HepG2 (cell line): Measurements from ENCODE around the gene GRIK3. TPM values are rescaled to one million over a fixed set of nuclear protein-coding genes. Genes with fewer than 3 reads are reported as not detected.

Source experiments
- ATAC-seq: fragments of 200-7000 bp; cut with Tn5 transposase; 3 replicates; pipeline ENCODE4 v1.9.1; 2020; ENCODE audit warnings: mild to moderate bottlenecking, moderate library complexity
- BruUV-seq: library from RNA; stranded (reverse); fragments of 400-500 nt; replicated peaks from 2 replicates; lab custom pipeline; 2021; lab: Mats Ljungman, UMichigan
- CTCF ChIA-PET: fragments of 300-600 bp; formaldehyde crosslinking; extraction: SDS; loops from one replicate; lab custom pipeline; 2021; ENCODE audit warnings: low total read pairs, inconsistent platforms, low intra/inter-chr PET ratio; lab: Yijun Ruan, JAX
- POLR2A ChIA-PET: fragments of 350-600 bp; sonication (Branson Sonifier 250); formaldehyde crosslinking; loops from one replicate; lab custom pipeline; 2020; ENCODE audit warnings: antibody characterized with exemption, inconsistent platforms; lab: Yijun Ruan, JAX
- DNase-seq: peaks from one replicate; pipeline ENCODE4 v3.0.0-alpha.2; 2015; ENCODE audit warnings: low spot score
- FAIRE-seq: peaks from 3 replicates; lab custom pipeline; 2011; peaks lifted over from hg19 to GRCh38; lab: Jason Lieb, UNC
- H2AFZ ChIP-seq: one replicate; pipeline ENCODE4 v1.6.1; 2011; ENCODE audit warnings: low read length, inconsistent platforms
- H3K27ac ChIP-seq: fragments of 300-600 bp; 3 replicates; pipeline ENCODE4 v1.8.0; 2011; ENCODE audit warnings: mixed run types, mild to moderate bottlenecking, mixed read lengths, low read length, inconsistent platforms; ENCODE audit not compliant: insufficient read depth; ENCODE audit errors: extremely low read length
- H3K27me3 ChIP-seq, 2 experiments: fragments of 200-600 bp in 1 of 2; 2 replicates in 1 of 2; 3 replicates in 1 of 2; pipeline versions ENCODE4 v1.6.0 to v1.8.0; 2011; ENCODE audit warnings: low read length in 2 of 2, mild to moderate bottlenecking in 2 of 2, moderate library complexity in 2 of 2, inconsistent platforms in 1 of 2; ENCODE audit not compliant: insufficient read depth in 2 of 2, control insufficient read depth in 1 of 2
- H3K36me3 ChIP-seq, 2 experiments: fragments of 200-600 bp in 1 of 2; replicated peaks in 1 of 2; 2 replicates in 1 of 2; 3 replicates in 1 of 2; pipeline versions ENCODE4 v1.5.1 to v1.8.0; 2011; ENCODE audit warnings: low read length in 2 of 2, inconsistent platforms in 1 of 2; ENCODE audit not compliant: insufficient read depth in 2 of 2, control insufficient read depth in 1 of 2
- H3K4me1 ChIP-seq: 2 replicates; pipeline ENCODE4 v1.5.1; 2012; ENCODE audit warnings: low read length, inconsistent platforms; ENCODE audit not compliant: insufficient read depth
- H3K4me2 ChIP-seq: 2 replicates; pipeline ENCODE4 v1.6.0; 2011; ENCODE audit warnings: low read depth, low read length, inconsistent platforms
- H3K4me3 ChIP-seq, 3 experiments: fragments of 200-600 bp in 1 of 3; sonication (generic), shearing (Covaris generic) in 1 of 3; replicated peaks in 1 of 3; 2 replicates each; pipeline ENCODE4 v1.5.1; 2011 to 2016; ENCODE audit warnings: low read length in 3 of 3, inconsistent platforms in 2 of 3, low read depth in 2 of 3, mild to moderate bottlenecking in 2 of 3, control low read depth in 1 of 3, mixed read lengths in 1 of 3; ENCODE audit not compliant: insufficient read depth in 1 of 3
- H3K79me2 ChIP-seq: one replicate; pipeline ENCODE4 v1.6.1; 2011; ENCODE audit warnings: low read length, inconsistent platforms; ENCODE audit not compliant: insufficient read depth
- H3K9ac ChIP-seq: 2 replicates; pipeline ENCODE4 v1.6.0; 2011; ENCODE audit warnings: mild to moderate bottlenecking, low read depth, low read length, inconsistent platforms; ENCODE audit not compliant: insufficient read depth
- H3K9me3 ChIP-seq: 2 replicates; pipeline ENCODE4 v1.5.1; 2012; ENCODE audit warnings: mild to moderate bottlenecking, low read length
- H4K20me1 ChIP-seq: 2 replicates; pipeline ENCODE4 v1.6.0; 2011; ENCODE audit warnings: inconsistent platforms, mild to moderate bottlenecking, low read length, moderate library complexity; ENCODE audit not compliant: insufficient read depth
- ATF7-NPFF ChIP-seq: sonication (generic); formaldehyde crosslinking; IDR thresholded peaks from 2 replicates; pipeline ENCODE4 v1.8.1; 2023; ENCODE audit warnings: mild to moderate bottlenecking, low read depth, missing genetic modification reagents, moderate library complexity
- HMG20A ChIP-seq: IDR thresholded peaks from 2 replicates; pipeline ENCODE4 v1.6.1; 2016; ENCODE audit warnings: borderline replicate concordance
- MBD4 ChIP-seq: IDR thresholded peaks from 2 replicates; pipeline ENCODE4 v1.6.1; 2012; ENCODE audit warnings: low read length, inconsistent platforms, borderline replicate concordance
- NKX3-1 ChIP-seq: sonication (generic); formaldehyde crosslinking; IDR thresholded peaks from 2 replicates; pipeline ENCODE4 v1.5.0; 2020; ENCODE audit warnings: missing genetic modification reagents
- POLR2A ChIP-seq, 2 experiments: IDR thresholded peaks; 2 replicates each; pipeline ENCODE4 v1.6.1; 2011; ENCODE audit warnings: low read depth in 2 of 2, low read length in 2 of 2, mild to moderate bottlenecking in 1 of 2, moderate library complexity in 1 of 2; ENCODE audit not compliant: insufficient read depth in 1 of 2
- ZNF17 ChIP-seq: sonication (generic); formaldehyde crosslinking; IDR thresholded peaks from 2 replicates; pipeline ENCODE4 v1.5.0; 2020; ENCODE audit warnings: mild to moderate bottlenecking, missing genetic modification reagents
- ZNF234 ChIP-seq: sonication (generic); formaldehyde crosslinking; conservative IDR thresholded peaks from 2 replicates; pipeline ENCODE4 v1.5.1; 2020; ENCODE audit warnings: mild to moderate bottlenecking, missing genetic modification reagents
- ZNF432 ChIP-seq: sonication (generic); formaldehyde crosslinking; IDR thresholded peaks from 2 replicates; pipeline ENCODE4 v1.5.0; 2020; ENCODE audit warnings: missing genetic modification reagents, mild to moderate bottlenecking, borderline replicate concordance
- ZNF674 ChIP-seq: sonication (generic); formaldehyde crosslinking; IDR thresholded peaks from 2 replicates; pipeline ENCODE4 v1.5.0; 2020; ENCODE audit warnings: low read depth, mild to moderate bottlenecking, missing genetic modification reagents
- ZNF703 ChIP-seq: sonication (generic); formaldehyde crosslinking; IDR thresholded peaks from 2 replicates; pipeline ENCODE4 v1.5.1; 2020; ENCODE audit warnings: missing genetic modification reagents, mild to moderate bottlenecking, moderate library complexity, borderline replicate concordance
- WGBS: methylation state at CpG from one replicate; pipeline ENCODE4 v1.1.6; 2017; ENCODE audit warnings: low lambda C conversion rate; 5-methylcytosine and 5-hydroxymethylcytosine counted together
- in situ Hi-C: cut with HindIII; loops from 2 replicates; pipeline ENCODE4 v1.10.0; 2017; ENCODE audit warnings: low pct_unique_long_range_greater_than_20kb; ENCODE audit not compliant: extremely low pct_ligation_motif_present
- intact Hi-C: fragments of 100-400 bp; cut with micrococcal nuclease; formaldehyde crosslinking; loops from one replicate; pipeline ENCODE4 v1.10.0; 2022; ENCODE audit not compliant: unreplicated experiment
- polyA plus RNA-seq, 8 experiments: library from polyadenylated mRNA; depleted of rRNA in 3 of 8; stranded (reverse) in 7 of 8; unstranded in 1 of 8; fragments of >200 nt; fragmentation: Illumina TruSeq in 4 of 8; extraction: Trizol in 4 of 8; gene quantifications; 2 replicates each; pipeline versions ENCODE4 v1.2.1 to v1.2.3, GENCODE V29; 2011 to 2016; ENCODE audit warnings: low read depth in 4 of 8, missing spikeins in 1 of 8, mixed read lengths in 1 of 8; ENCODE audit not compliant: insufficient read depth in 1 of 8
- total RNA-seq, 5 experiments: library from RNA; depleted of rRNA; stranded (reverse); fragments of >200 nt; fragmentation: Illumina TruSeq; extraction: Trizol; gene quantifications; 2 replicates each; pipeline ENCODE4 v1.2.3, GENCODE V29; 2016; ENCODE audit warnings: low read depth in 1 of 5
- TF ChIP-seq, protein P1 (sequence below): sonication (generic); formaldehyde crosslinking; IDR thresholded peaks from 2 replicates; pipeline ENCODE4 v1.4.0; 2020; ENCODE audit warnings: missing genetic modification reagents, borderline replicate concordance
- TF ChIP-seq, protein P2 (sequence below): sonication (generic); formaldehyde crosslinking; conservative IDR thresholded peaks from 2 replicates; pipeline ENCODE4 v1.8.1; 2023; ENCODE audit warnings: missing genetic modification reagents
- TF ChIP-seq, protein P3 (sequence below): sonication (generic); formaldehyde crosslinking; IDR thresholded peaks from 2 replicates; pipeline ENCODE4 v1.5.1; 2020; ENCODE audit warnings: missing genetic modification reagents, mild to moderate bottlenecking, borderline replicate concordance

Gene GRIK3
- total and polyA plus RNA-seq, 2 of the 13 experiments (the other 11 are each of a cell fraction or from before 2014, with no cell fraction given) = not detected

DNA sequence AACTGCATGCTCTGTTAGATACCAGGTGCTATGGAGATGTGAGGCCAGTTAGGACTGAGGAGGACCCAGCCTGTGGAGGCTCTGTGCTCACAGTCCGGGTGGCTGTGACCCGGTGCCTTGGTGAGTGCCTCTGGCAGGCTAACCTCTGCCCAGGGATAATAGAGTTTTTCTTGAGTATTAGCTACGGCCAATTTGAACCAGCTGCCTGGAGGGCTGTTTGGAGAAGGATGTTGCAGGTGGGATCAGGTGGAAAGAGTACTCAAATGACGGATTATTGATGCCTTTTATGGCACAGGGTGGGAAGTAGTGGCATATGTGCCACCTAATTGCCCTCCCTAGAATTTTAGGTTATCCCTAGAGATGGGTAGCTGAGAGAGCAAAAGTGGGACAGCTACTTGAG, 182.7 kb downstream of the GRIK3 start:
- Histone ChIP-seq H4K20me1 (no peaks in the 10 kb centered on the region), H3K36me3 (no peaks in the 10 kb centered on the region), H3K9ac (no peak overlapping the region), H3K79me2 (no peaks in the 10 kb centered on the region), H3K27ac (no peak overlapping the region), H3K4me3 (no peak overlapping the region), H3K4me2 (no peak overlapping the region), H3K27me3 (peaks cover 6 to 54% of the 10 kb centered on the region in 2 experiments), H3K4me1 (no peaks in the 10 kb centered on the region), H2AFZ (no peak overlapping the region), H3K9me3 (no peaks in the 10 kb centered on the region)
- ChIA-PET POLR2A (no interaction called here), CTCF (no interaction called here)
- intact Hi-C loops = no loop called here
- in situ Hi-C loops = no loop called here
- no peak for DNase-seq
- BruUV-seq = no TSS peak
- FAIRE-seq = no peak
- 7% methylated on average over 3 of the region's 4 CpGs for WGBS
- no peak for ATAC-seq
- TF ChIP-seq ZNF703 (no peak), HMG20A (CRISPR knock-in tag) (no peak), MBD4 (no peak), ATF7-NPFF (no peak), NKX3-1 (CRISPR knock-in tag) (no peak), ZNF17 (CRISPR knock-in tag) (no peak), ZNF234 (no peak), POLR2A (IDR thresholded peaks at IDR 0.05; ENCODE audit: insufficient read depth in 1 of 2, low read depth in 2 of 2, low read length in 2 of 2) (no peak), ZNF674 (no peak), ZNF432 (CRISPR knock-in tag) (no peak)
- TF ChIP-seq, protein P1, sequence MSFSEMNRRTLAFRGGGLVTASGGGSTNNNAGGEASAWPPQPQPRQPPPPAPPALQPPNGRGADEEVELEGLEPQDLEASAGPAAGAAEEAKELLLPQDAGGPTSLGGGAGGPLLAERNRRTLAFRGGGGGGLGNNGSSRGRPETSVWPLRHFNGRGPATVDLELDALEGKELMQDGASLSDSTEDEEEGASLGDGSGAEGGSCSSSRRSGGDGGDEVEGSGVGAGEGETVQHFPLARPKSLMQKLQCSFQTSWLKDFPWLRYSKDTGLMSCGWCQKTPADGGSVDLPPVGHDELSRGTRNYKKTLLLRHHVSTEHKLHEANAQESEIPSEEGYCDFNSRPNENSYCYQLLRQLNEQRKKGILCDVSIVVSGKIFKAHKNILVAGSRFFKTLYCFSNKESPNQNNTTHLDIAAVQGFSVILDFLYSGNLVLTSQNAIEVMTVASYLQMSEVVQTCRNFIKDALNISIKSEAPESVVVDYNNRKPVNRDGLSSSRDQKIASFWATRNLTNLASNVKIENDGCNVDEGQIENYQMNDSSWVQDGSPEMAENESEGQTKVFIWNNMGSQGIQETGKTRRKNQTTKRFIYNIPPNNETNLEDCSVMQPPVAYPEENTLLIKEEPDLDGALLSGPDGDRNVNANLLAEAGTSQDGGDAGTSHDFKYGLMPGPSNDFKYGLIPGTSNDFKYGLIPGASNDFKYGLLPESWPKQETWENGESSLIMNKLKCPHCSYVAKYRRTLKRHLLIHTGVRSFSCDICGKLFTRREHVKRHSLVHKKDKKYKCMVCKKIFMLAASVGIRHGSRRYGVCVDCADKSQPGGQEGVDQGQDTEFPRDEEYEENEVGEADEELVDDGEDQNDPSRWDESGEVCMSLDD (CRISPR knock-in tag) = no peak
- TF ChIP-seq, protein P2, sequence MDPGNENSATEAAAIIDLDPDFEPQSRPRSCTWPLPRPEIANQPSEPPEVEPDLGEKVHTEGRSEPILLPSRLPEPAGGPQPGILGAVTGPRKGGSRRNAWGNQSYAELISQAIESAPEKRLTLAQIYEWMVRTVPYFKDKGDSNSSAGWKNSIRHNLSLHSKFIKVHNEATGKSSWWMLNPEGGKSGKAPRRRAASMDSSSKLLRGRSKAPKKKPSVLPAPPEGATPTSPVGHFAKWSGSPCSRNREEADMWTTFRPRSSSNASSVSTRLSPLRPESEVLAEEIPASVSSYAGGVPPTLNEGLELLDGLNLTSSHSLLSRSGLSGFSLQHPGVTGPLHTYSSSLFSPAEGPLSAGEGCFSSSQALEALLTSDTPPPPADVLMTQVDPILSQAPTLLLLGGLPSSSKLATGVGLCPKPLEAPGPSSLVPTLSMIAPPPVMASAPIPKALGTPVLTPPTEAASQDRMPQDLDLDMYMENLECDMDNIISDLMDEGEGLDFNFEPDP = no peak
- TF ChIP-seq, protein P3, sequence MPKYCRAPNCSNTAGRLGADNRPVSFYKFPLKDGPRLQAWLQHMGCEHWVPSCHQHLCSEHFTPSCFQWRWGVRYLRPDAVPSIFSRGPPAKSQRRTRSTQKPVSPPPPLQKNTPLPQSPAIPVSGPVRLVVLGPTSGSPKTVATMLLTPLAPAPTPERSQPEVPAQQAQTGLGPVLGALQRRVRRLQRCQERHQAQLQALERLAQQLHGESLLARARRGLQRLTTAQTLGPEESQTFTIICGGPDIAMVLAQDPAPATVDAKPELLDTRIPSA (CRISPR knock-in tag) = no peak
